HEK293 (cell line): ENCODE measurements around the gene PANX2.

Source experiments
- CTCF ChIA-PET: fragments of 350-600 bp; formaldehyde crosslinking; extraction: SDS; loops from one replicate; lab custom pipeline; 2021; ENCODE audit warnings: antibody characterized with exemption; lab: Yijun Ruan, JAX
- POLR2A ChIA-PET: fragments of 300-600 bp; formaldehyde crosslinking; extraction: SDS; loops from one replicate; lab custom pipeline; 2020; ENCODE audit warnings: antibody characterized with exemption, inconsistent platforms; lab: Yijun Ruan, JAX
- H3K27ac ChIP-seq: fragments of 200-500 bp; sonication (Bioruptor generic); 2 replicates; pipeline ENCODE4 v1.5.1; 2014; ENCODE audit warnings: low read depth, low read length, control low read depth, inconsistent platforms; ENCODE audit errors: extremely low read depth
- H3K36me3 ChIP-seq, 2 experiments: fragments of 200-500 bp in 1 of 2; sonication (Bioruptor generic) in 1 of 2; 1 replicate in 1 of 2; 2 replicates in 1 of 2; pipeline ENCODE4 v1.5.1; 2014 to 2017; ENCODE audit warnings: inconsistent platforms in 2 of 2, low read length in 2 of 2; ENCODE audit not compliant: control insufficient read depth in 2 of 2, insufficient read depth in 1 of 2
- H3K4me1 ChIP-seq: fragments of 200-500 bp; sonication (Bioruptor generic); 2 replicates; pipeline ENCODE4 v1.5.1; 2014; ENCODE audit warnings: mild to moderate bottlenecking, low read length, inconsistent platforms; ENCODE audit not compliant: control insufficient read depth, insufficient read depth
- H3K4me3 ChIP-seq: 2 replicates; pipeline ENCODE4 v1.5.1; 2011; ENCODE audit warnings: low read depth, mild to moderate bottlenecking, control low read depth, low read length, moderate library complexity
- H3K9me3 ChIP-seq: fragments of 200-500 bp; sonication (Bioruptor generic); 2 replicates; pipeline ENCODE4 v1.5.1; 2014; ENCODE audit warnings: low read depth, low read length, inconsistent platforms; ENCODE audit not compliant: control insufficient read depth, insufficient read depth
- GLI4 ChIP-seq: fragments of 450-650 bp; formaldehyde crosslinking; IDR thresholded peaks from 2 replicates; pipeline ENCODE4 v1.5.1; 2016; ENCODE audit warnings: missing biosample characterization, missing genetic modification characterization
- KLF1 ChIP-seq: fragments of 450-650 bp; formaldehyde crosslinking; IDR thresholded peaks from 2 replicates; pipeline ENCODE4 v1.5.1; 2016; ENCODE audit warnings: missing biosample characterization, missing genetic modification characterization
- KLF16 ChIP-seq: fragments of 450-650 bp; formaldehyde crosslinking; IDR thresholded peaks from 2 replicates; pipeline ENCODE4 v1.5.1; 2017; ENCODE audit warnings: missing biosample characterization, missing genetic modification characterization
- KLF8 ChIP-seq: fragments of 450-650 bp; formaldehyde crosslinking; IDR thresholded peaks from 2 replicates; pipeline ENCODE4 v1.5.1; 2016; ENCODE audit warnings: missing biosample characterization, missing genetic modification characterization
- SP3 ChIP-seq: fragments of 450-650 bp; formaldehyde crosslinking; IDR thresholded peaks from 2 replicates; pipeline ENCODE4 v1.5.1; 2016; ENCODE audit warnings: missing biosample characterization, missing genetic modification characterization
- SP7 ChIP-seq: fragments of 450-650 bp; formaldehyde crosslinking; IDR thresholded peaks from 2 replicates; pipeline ENCODE4 v1.5.1; 2016; ENCODE audit warnings: missing biosample characterization, missing genetic modification characterization
- ZBTB20 ChIP-seq: fragments of 450-650 bp; formaldehyde crosslinking; IDR thresholded peaks from 2 replicates; pipeline ENCODE4 v1.5.1; 2016; ENCODE audit warnings: missing biosample characterization, missing genetic modification characterization
- ZBTB26 ChIP-seq: fragments of 450-650 bp; formaldehyde crosslinking; optimal IDR thresholded peaks from 2 replicates; pipeline ENCODE3; 2016; ENCODE audit warnings: missing biosample characterization, mild to moderate bottlenecking, missing genetic modification characterization
- ZBTB8A ChIP-seq: fragments of 450-650 bp; formaldehyde crosslinking; IDR thresholded peaks from 2 replicates; pipeline ENCODE4 v1.5.1; 2016; ENCODE audit warnings: missing biosample characterization, missing genetic modification characterization
- ZFHX2 ChIP-seq: fragments of 450-650 bp; formaldehyde crosslinking; conservative IDR thresholded peaks from 2 replicates; pipeline ENCODE4 v1.5.1; 2016; ENCODE audit warnings: missing biosample characterization, missing genetic modification characterization
- ZNF114 ChIP-seq: fragments of 450-650 bp; formaldehyde crosslinking; IDR thresholded peaks from 2 replicates; pipeline ENCODE4 v1.5.0; 2017; ENCODE audit warnings: missing biosample characterization, missing genetic modification characterization
- ZNF121 ChIP-seq: fragments of 450-650 bp; formaldehyde crosslinking; IDR thresholded peaks from 2 replicates; pipeline ENCODE4 v1.5.1; 2016; ENCODE audit warnings: missing biosample characterization, missing genetic modification characterization
- ZNF211 ChIP-seq: fragments of 450-650 bp; formaldehyde crosslinking; IDR thresholded peaks from 2 replicates; pipeline ENCODE4 v1.5.1; 2016; ENCODE audit warnings: low read depth, missing biosample characterization, missing genetic modification characterization
- ZNF274 ChIP-seq, 2 experiments: fragments of 200-500 bp in 1 of 2; fragments of 450-650 bp in 1 of 2; sonication (Bioruptor generic) in 1 of 2; formaldehyde crosslinking in 1 of 2; IDR thresholded peaks; 2 replicates each; pipeline versions ENCODE4 v1.5.1 to v1.6.1; 2014 to 2016; ENCODE audit warnings: borderline replicate concordance in 1 of 2, inconsistent platforms in 1 of 2, low read length in 1 of 2, missing biosample characterization in 1 of 2, missing genetic modification characterization in 1 of 2
- ZNF302 ChIP-seq: fragments of 450-650 bp; formaldehyde crosslinking; IDR thresholded peaks from 2 replicates; pipeline ENCODE4 v1.5.1; 2016; ENCODE audit warnings: missing biosample characterization, missing genetic modification characterization, low read depth
- ZNF366 ChIP-seq: fragments of 450-650 bp; formaldehyde crosslinking; conservative IDR thresholded peaks from 2 replicates; pipeline ENCODE4 v1.5.1; 2016; ENCODE audit warnings: missing biosample characterization, missing genetic modification characterization
- ZNF521 ChIP-seq: fragments of 450-650 bp; formaldehyde crosslinking; IDR thresholded peaks from 2 replicates; pipeline ENCODE4 v1.5.1; 2017; ENCODE audit warnings: missing biosample characterization, mild to moderate bottlenecking, missing genetic modification characterization
- ZNF560 ChIP-seq: fragments of 450-650 bp; formaldehyde crosslinking; IDR thresholded peaks from 2 replicates; pipeline ENCODE4 v1.5.1; 2017; ENCODE audit warnings: missing biosample characterization, missing genetic modification characterization, borderline replicate concordance
- ZNF626 ChIP-seq: fragments of 450-650 bp; sonication (Bioruptor Pico); formaldehyde crosslinking; IDR thresholded peaks from 2 replicates; pipeline ENCODE4 v1.5.1; 2018; ENCODE audit warnings: missing biosample characterization, missing genetic modification characterization, inconsistent platforms
- ZNF629 ChIP-seq: fragments of 450-650 bp; formaldehyde crosslinking; IDR thresholded peaks from 2 replicates; pipeline ENCODE4 v1.5.1; 2017; ENCODE audit warnings: missing biosample characterization, missing genetic modification characterization
- ZNF677 ChIP-seq: fragments of 450-650 bp; IDR thresholded peaks from 2 replicates; pipeline ENCODE4 v1.5.0; 2018; ENCODE audit warnings: missing biosample characterization, mild to moderate bottlenecking, missing genetic modification characterization, moderate library complexity
- ZNF76 ChIP-seq: fragments of 450-650 bp; formaldehyde crosslinking; IDR thresholded peaks from 2 replicates; pipeline ENCODE4; 2016; ENCODE audit warnings: low read depth, missing biosample characterization, missing genetic modification characterization, borderline replicate concordance
- ZNF768 ChIP-seq: fragments of 450-650 bp; formaldehyde crosslinking; IDR thresholded peaks from 2 replicates; pipeline ENCODE4 v1.5.1; 2018; ENCODE audit warnings: missing biosample characterization, mild to moderate bottlenecking, missing genetic modification characterization
- ZNF785 ChIP-seq: fragments of 450-650 bp; formaldehyde crosslinking; IDR thresholded peaks from 2 replicates; pipeline ENCODE4 v1.5.1; 2016; ENCODE audit warnings: missing biosample characterization, missing genetic modification characterization
- ZSCAN18 ChIP-seq: fragments of 450-650 bp; formaldehyde crosslinking; IDR thresholded peaks from 2 replicates; pipeline ENCODE4 v1.5.1; 2016; ENCODE audit warnings: missing biosample characterization, missing genetic modification characterization
- ZSCAN30 ChIP-seq: fragments of 450-650 bp; IDR thresholded peaks from 2 replicates; pipeline ENCODE4 v1.5.1; 2018; ENCODE audit warnings: missing biosample characterization, mild to moderate bottlenecking, missing genetic modification characterization, moderate library complexity
- TF ChIP-seq, protein P1 (sequence below): fragments of 450-650 bp; formaldehyde crosslinking; IDR thresholded peaks from 2 replicates; pipeline ENCODE4; 2016; ENCODE audit warnings: missing biosample characterization, missing genetic modification characterization
- TF ChIP-seq, protein P2 (sequence below): fragments of 450-650 bp; formaldehyde crosslinking; IDR thresholded peaks from 2 replicates; pipeline ENCODE4 v1.5.1; 2017; ENCODE audit warnings: missing biosample characterization, missing genetic modification characterization
- TF ChIP-seq, protein P3 (sequence below): fragments of 450-650 bp; formaldehyde crosslinking; IDR thresholded peaks from 2 replicates; pipeline ENCODE4 v1.5.1; 2016; ENCODE audit warnings: missing biosample characterization, missing genetic modification characterization

PANX2 gene

DNA sequence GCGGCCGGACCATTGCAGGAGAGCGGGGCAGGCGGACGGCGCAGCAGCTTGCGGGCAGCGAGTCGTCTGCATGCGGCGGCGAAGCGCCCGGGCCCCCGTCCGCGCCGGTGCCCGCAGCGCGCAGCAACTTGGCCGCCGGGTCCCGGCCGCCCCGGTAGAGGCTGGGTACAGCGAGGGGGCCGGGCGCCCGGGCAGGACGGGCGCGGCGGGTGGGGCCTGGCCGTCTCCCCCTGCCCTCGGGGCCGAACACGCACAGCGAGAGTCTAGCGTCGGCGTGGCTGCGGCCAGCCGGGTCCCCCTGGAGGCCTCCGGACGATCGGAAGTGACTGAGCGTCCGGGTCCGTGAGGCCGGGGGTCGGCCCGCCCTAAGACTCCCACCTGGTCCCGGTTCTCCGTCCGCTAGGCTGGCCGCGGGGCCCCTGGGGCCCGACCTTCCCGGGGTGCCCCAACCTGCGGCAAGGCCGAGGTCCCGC, 14.4 kb downstream of the PANX2 start (continued):
- no peak for TF ChIP-seq ZBTB26
- no peak for TF ChIP-seq GLI4
- TF ChIP-seq ZNF114 (tag by site-specific recombination) = no peak
- TF ChIP-seq ZNF366 (tag by site-specific recombination) = no peak
- TF ChIP-seq ZNF560 (tag by site-specific recombination) = no peak
- no peak for TF ChIP-seq ZBTB20
- TF ChIP-seq, protein P1, sequence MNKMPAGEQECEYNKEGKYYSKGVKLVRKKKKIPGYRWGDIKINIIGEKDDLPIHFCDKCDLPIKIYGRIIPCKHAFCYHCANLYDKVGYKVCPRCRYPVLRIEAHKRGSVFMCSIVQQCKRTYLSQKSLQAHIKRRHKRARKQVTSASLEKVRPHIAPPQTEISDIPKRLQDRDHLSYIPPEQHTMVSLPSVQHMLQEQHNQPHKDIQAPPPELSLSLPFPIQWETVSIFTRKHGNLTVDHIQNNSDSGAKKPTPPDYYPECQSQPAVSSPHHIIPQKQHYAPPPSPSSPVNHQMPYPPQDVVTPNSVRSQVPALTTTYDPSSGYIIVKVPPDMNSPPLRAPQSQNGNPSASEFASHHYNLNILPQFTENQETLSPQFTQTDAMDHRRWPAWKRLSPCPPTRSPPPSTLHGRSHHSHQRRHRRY (tag by site-specific recombination) = no peak
- TF ChIP-seq ZNF677 (tag by site-specific recombination) = no peak
- no peak for TF ChIP-seq ZNF521
- no peak for TF ChIP-seq ZNF302 (tag by site-specific recombination)

GRCh38 chr22:50185375-50186087, 15.0 kb downstream of the PANX2 start, which contains the start of gene TRABD:
Gene TRABD, plus strand, starts transcription at chr22:50185913. Its CDS starts 7,148 bp downstream, at chr22:50193061.
- H3K9me3 ChIP-seq = no peaks in the 10 kb centered on the region
- ChIA-PET POLR2A (no interaction called here), CTCF (no interaction called here)
- peak within 1 kb of the TSS; percentile 81 for H3K4me3 ChIP-seq
- peaks cover 0 to 11% of the 10 kb centered on the region in 2 experiments; a peak in 1 of 3 replicates for H3K36me3 ChIP-seq
- peak within 1 kb of the TSS; percentile 78 for H3K27ac ChIP-seq
- H3K4me1 ChIP-seq = peaks cover 24% of the 10 kb centered on the region
- TF ChIP-seq ZNF626 (tag by site-specific recombination) (no peak), ZSCAN30 (peak; percentile 70; the same call in 1 of the 2 replicates), GLI4 (no peak), KLF16 (tag by site-specific recombination) (0 out of 2 replicates have a peak, but pooled peaks have one; percentile 27), SP3 (tag by site-specific recombination) (peak; percentile 38), ZFHX2 (tag by site-specific recombination) (peak; percentile 53), ZNF121 (tag by site-specific recombination) (0 out of 2 replicates have a peak, but pooled peaks have one; percentile 14), ZNF76 (tag by site-specific recombination) (peak; percentile 72; the same call in 1 of the 2 replicates), ZNF274 (IDR thresholded peaks at IDR 0.05; ENCODE audit: low read length) (no peak), ZNF274 (tag by site-specific recombination; IDR thresholded peaks at IDR 0.05; ENCODE audit: borderline replicate concordance) (no peak), KLF8 (tag by site-specific recombination) (peak; percentile 82), ZNF785 (tag by site-specific recombination) (peak; percentile 73; the same call in 1 of the 2 replicates), KLF1 (tag by site-specific recombination) (peak; percentile 54; the same call in 1 of the 2 replicates), ZNF768 (tag by site-specific recombination) (peak; percentile 42; the same call in 1 of the 2 replicates), SP7 (peak; percentile 61), ZBTB8A (tag by site-specific recombination) (no peak), ZNF114 (tag by site-specific recombination) (no peak), ZSCAN18 (tag by site-specific recombination) (no peak), ZNF211 (tag by site-specific recombination) (no peak), ZNF629 (tag by site-specific recombination) (0 out of 2 replicates have a peak, but pooled peaks have one; percentile 15)
- TF ChIP-seq, protein P2, sequence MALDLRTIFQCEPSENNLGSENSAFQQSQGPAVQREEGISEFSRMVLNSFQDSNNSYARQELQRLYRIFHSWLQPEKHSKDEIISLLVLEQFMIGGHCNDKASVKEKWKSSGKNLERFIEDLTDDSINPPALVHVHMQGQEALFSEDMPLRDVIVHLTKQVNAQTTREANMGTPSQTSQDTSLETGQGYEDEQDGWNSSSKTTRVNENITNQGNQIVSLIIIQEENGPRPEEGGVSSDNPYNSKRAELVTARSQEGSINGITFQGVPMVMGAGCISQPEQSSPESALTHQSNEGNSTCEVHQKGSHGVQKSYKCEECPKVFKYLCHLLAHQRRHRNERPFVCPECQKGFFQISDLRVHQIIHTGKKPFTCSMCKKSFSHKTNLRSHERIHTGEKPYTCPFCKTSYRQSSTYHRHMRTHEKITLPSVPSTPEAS (tag by site-specific recombination) = no peak
- TF ChIP-seq, protein P3, sequence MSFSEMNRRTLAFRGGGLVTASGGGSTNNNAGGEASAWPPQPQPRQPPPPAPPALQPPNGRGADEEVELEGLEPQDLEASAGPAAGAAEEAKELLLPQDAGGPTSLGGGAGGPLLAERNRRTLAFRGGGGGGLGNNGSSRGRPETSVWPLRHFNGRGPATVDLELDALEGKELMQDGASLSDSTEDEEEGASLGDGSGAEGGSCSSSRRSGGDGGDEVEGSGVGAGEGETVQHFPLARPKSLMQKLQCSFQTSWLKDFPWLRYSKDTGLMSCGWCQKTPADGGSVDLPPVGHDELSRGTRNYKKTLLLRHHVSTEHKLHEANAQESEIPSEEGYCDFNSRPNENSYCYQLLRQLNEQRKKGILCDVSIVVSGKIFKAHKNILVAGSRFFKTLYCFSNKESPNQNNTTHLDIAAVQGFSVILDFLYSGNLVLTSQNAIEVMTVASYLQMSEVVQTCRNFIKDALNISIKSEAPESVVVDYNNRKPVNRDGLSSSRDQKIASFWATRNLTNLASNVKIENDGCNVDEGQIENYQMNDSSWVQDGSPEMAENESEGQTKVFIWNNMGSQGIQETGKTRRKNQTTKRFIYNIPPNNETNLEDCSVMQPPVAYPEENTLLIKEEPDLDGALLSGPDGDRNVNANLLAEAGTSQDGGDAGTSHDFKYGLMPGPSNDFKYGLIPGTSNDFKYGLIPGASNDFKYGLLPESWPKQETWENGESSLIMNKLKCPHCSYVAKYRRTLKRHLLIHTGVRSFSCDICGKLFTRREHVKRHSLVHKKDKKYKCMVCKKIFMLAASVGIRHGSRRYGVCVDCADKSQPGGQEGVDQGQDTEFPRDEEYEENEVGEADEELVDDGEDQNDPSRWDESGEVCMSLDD = peak; percentile 34; the same call in 1 of the 2 replicates
